Hepatocyte (in vitro differentiated cells): ENCODE measurements around the gene MAGI1. TPM values are rescaled to one million over a fixed set of nuclear protein-coding genes. Genes with fewer than 3 reads are reported as not detected.

Source experiments
- DNase-seq: peaks from one replicate; pipeline ENCODE4 v3.0.0-alpha.2; 2016; ENCODE audit warnings: low spot score
- H2AFZ ChIP-seq: fragments of 200-600 bp; sonication (generic); 2 replicates; pipeline ENCODE4 v1.6.0; 2016; ENCODE audit warnings: antibody characterized with exemption, mild to moderate bottlenecking
- H3K27ac ChIP-seq: fragments of 200-600 bp; sonication (generic); 2 replicates; pipeline ENCODE4 v1.5.1; 2016; ENCODE audit warnings: mild to moderate bottlenecking
- H3K27me3 ChIP-seq: fragments of 200-600 bp; sonication (generic); 2 replicates; pipeline ENCODE4 v1.6.1; 2016
- H3K36me3 ChIP-seq: fragments of 200-600 bp; sonication (generic); replicated peaks from 2 replicates; pipeline ENCODE4 v1.5.1; 2016; ENCODE audit warnings: low read depth; ENCODE audit not compliant: insufficient read depth
- H3K4me1 ChIP-seq: fragments of 200-600 bp; sonication (generic); 2 replicates; pipeline ENCODE4 v1.5.1; 2016; ENCODE audit warnings: mild to moderate bottlenecking, moderate library complexity; ENCODE audit not compliant: insufficient read depth
- H3K4me2 ChIP-seq: fragments of 200-600 bp; sonication (generic); 2 replicates; pipeline ENCODE4 v1.6.0; 2016
- H3K4me3 ChIP-seq: fragments of 200-600 bp; sonication (generic); 2 replicates; pipeline ENCODE4 v1.5.1; 2016; ENCODE audit warnings: mild to moderate bottlenecking
- H3K79me2 ChIP-seq: fragments of 200-600 bp; sonication (generic); 2 replicates; pipeline ENCODE4 v1.6.0; 2017; ENCODE audit warnings: mild to moderate bottlenecking
- H3K9me2 ChIP-seq: fragments of 200-600 bp; sonication (generic); replicated peaks from 2 replicates; pipeline ENCODE4 v1.6.0; 2017; ENCODE audit warnings: mild to moderate bottlenecking; ENCODE audit not compliant: insufficient read depth
- H3K9me3 ChIP-seq: fragments of 200-600 bp; sonication (generic); 2 replicates; pipeline ENCODE4 v1.5.1; 2016; ENCODE audit warnings: low read depth, mild to moderate bottlenecking
- H4K20me1 ChIP-seq: fragments of 200-600 bp; sonication (generic); 2 replicates; pipeline ENCODE4 v1.6.0; 2016; ENCODE audit warnings: mild to moderate bottlenecking; ENCODE audit not compliant: insufficient read depth, poor library complexity, severe bottlenecking
- CTCF ChIP-seq: fragments of 200-600 bp; sonication (generic); IDR thresholded peaks from 2 replicates; pipeline ENCODE4 v1.5.1; 2016; ENCODE audit warnings: antibody characterized with exemption, mild to moderate bottlenecking; ENCODE audit not compliant: poor library complexity
- EZH2 ChIP-seq: fragments of 200-600 bp; sonication (generic); IDR thresholded peaks from 2 replicates; pipeline ENCODE4 v1.6.1; 2016; ENCODE audit warnings: antibody characterized with exemption, mild to moderate bottlenecking, borderline replicate concordance
- EZH2phosphoT487 ChIP-seq: fragments of 200-600 bp; sonication (generic); IDR thresholded peaks from one replicate; pipeline ENCODE4 v1.6.1; 2018; ENCODE audit warnings: antibody characterized with exemption, mild to moderate bottlenecking, low read depth, moderate library complexity; ENCODE audit not compliant: unreplicated experiment, severe bottlenecking
- WGBS: methylation state at CpG from one replicate; pipeline ENCODE4 v1.1.6; 2016; ENCODE audit warnings: low lambda C conversion rate; ENCODE audit errors: missing lambda C conversion rate; 5-methylcytosine and 5-hydroxymethylcytosine counted together
- polyA plus RNA-seq: library from polyadenylated mRNA; unstranded; fragments of >200 nt; fragmentation: Nextera tagmentation; extraction: Ambion mirVana; gene quantifications from 2 replicates; pipeline ENCODE4 v1.2.1, GENCODE V29; 2016
- total RNA-seq: library from RNA; depleted of rRNA; stranded (reverse); fragments of >200 nt; gene quantifications from 2 replicates; pipeline ENCODE4 v1.2.3, GENCODE V29; 2014

MAGI1 gene
- total and polyA plus RNA-seq, 2 experiments from 2014 or later = 26.2 to 43.5 TPM

GRCh38 chr3:65928110-65928509, 110.6 kb downstream of the MAGI1 start:
- Histone ChIP-seq H3K9me3 (no peaks in the 10 kb centered on the region), H3K4me1 (peaks cover 13% of the 10 kb centered on the region), H2AFZ (no peak overlapping the region), H3K79me2 (peaks cover 91% of the 10 kb centered on the region), H3K27me3 (no peaks in the 10 kb centered on the region), H3K4me3 (no peak overlapping the region), H3K4me2 (peak overlapping the region; percentile 46), H4K20me1 (no peaks in the 10 kb centered on the region), H3K27ac (peak overlapping the region; percentile 44), H3K9me2 (no peaks in the 10 kb centered on the region), H3K36me3 (no peaks in the 10 kb centered on the region)
- no peak for TF ChIP-seq EZH2phosphoT487
- TF ChIP-seq CTCF = no peak
- TF ChIP-seq EZH2 = no peak
- 44% methylated on average over 2 of the region's 2 CpGs for WGBS
- DNase-seq = peak; percentile 42

GRCh38 chr3:65927576-65927975, 111.1 kb downstream of the MAGI1 start:
- no peaks in the 10 kb centered on the region for H3K36me3 ChIP-seq
- peak overlapping the region; percentile 44 for H3K27ac ChIP-seq
- H3K27me3 ChIP-seq = no peaks in the 10 kb centered on the region
- no peaks in the 10 kb centered on the region for H3K9me2 ChIP-seq
- peaks cover 13% of the 10 kb centered on the region for H3K4me1 ChIP-seq
- H2AFZ ChIP-seq = no peak overlapping the region
- H3K9me3 ChIP-seq = no peaks in the 10 kb centered on the region
- WGBS = 100% methylated on average over 1 of the region's 1 CpG
- H3K4me3 ChIP-seq = no peak overlapping the region
- peak overlapping the region; percentile 46 for H3K4me2 ChIP-seq
- H4K20me1 ChIP-seq = no peaks in the 10 kb centered on the region
- no peak for DNase-seq
- H3K79me2 ChIP-seq = peaks cover 91% of the 10 kb centered on the region
- TF ChIP-seq EZH2phosphoT487 = no peak
- no peak for TF ChIP-seq CTCF
- TF ChIP-seq EZH2 = no peak

GRCh38 chr3:65925254-65925954, 113.3 kb downstream of the MAGI1 start:
- Histone ChIP-seq H2AFZ (no peak overlapping the region), H3K4me1 (peaks cover 13% of the 10 kb centered on the region), H3K4me2 (no peak overlapping the region), H3K27me3 (no peaks in the 10 kb centered on the region), H3K79me2 (peaks cover 91% of the 10 kb centered on the region), H3K9me2 (no peaks in the 10 kb centered on the region), H4K20me1 (no peaks in the 10 kb centered on the region), H3K4me3 (no peak overlapping the region), H3K36me3 (no peaks in the 10 kb centered on the region), H3K27ac (peak overlapping the region; percentile 6), H3K9me3 (no peaks in the 10 kb centered on the region)
- WGBS = 85% methylated on average over 3 of the region's 3 CpGs
- DNase-seq = no peak
- TF ChIP-seq EZH2 = no peak
- TF ChIP-seq CTCF = no peak
- TF ChIP-seq EZH2phosphoT487 = no peak
